Activated effector memory CD4-positive, alpha-beta T cell treated with Interleukin-2 at 50 U/mL for 16 hours (primary cell): ENCODE results near the gene MSL2.
"Not testable (repeated sequence)": the region's sequence is repeated elsewhere in the genome, so short reads cannot be mapped to it uniquely, and the experiment has no call there.

Experiments used
- DNase-seq: peaks from one replicate; pipeline ENCODE4 v3.0.0-alpha.2; 2020

MSL2 gene, protein sequence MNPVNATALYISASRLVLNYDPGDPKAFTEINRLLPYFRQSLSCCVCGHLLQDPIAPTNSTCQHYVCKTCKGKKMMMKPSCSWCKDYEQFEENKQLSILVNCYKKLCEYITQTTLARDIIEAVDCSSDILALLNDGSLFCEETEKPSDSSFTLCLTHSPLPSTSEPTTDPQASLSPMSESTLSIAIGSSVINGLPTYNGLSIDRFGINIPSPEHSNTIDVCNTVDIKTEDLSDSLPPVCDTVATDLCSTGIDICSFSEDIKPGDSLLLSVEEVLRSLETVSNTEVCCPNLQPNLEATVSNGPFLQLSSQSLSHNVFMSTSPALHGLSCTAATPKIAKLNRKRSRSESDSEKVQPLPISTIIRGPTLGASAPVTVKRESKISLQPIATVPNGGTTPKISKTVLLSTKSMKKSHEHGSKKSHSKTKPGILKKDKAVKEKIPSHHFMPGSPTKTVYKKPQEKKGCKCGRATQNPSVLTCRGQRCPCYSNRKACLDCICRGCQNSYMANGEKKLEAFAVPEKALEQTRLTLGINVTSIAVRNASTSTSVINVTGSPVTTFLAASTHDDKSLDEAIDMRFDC

GRCh38 chr3:136196064-136196400 is at the start of gene MSL2:
Gene MSL2, minus strand, starts transcription at chr3:136196335. Its CDS starts 1,222 bp downstream, at chr3:136195113.
- DNase-seq: no peak

DNA sequence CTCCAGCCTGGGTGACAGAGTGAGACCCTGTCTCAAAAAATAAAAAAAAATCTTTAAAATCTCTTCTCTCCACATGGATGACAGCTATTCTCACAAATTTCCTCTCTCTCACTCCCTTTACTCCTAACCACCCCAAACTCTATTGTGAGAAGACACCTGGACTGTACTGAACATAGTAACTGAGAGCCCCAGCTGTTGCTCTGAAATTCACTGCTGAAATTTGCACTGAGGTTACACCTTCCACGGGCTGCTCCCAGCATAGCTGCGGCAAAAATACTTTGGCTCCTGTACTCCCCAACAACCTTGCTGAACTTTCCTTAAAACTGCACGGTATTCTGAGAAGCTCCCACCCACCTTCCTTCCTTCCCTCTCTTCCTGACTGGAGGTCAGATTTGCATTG is 49.6 kb upstream of the MSL2 start:
- no peak for DNase-seq

DNA sequence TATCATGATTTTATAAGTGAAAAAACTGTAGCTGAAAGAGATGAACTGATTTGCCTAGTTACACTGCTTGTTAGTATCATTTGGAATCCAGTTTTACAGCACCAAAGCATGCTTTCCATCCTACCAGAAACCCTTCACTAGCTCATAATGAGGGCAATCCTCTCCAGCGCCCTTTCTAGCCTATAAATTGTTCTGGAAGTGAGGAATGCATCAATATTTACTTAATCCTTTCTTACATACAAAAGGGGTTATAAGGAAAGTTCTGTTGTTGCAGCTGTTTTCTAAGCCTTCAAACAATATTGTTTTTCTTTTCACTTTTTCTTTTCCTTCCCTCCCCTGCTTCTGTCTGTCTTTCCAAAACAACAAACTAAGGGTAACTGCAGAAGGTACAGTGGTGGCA is 43.0 kb upstream of the MSL2 start:
- DNase-seq: no peak

GRCh38 chr3:136237961-136238649 is 42.0 kb upstream of the MSL2 start:
- DNase-seq: no peak

DNA sequence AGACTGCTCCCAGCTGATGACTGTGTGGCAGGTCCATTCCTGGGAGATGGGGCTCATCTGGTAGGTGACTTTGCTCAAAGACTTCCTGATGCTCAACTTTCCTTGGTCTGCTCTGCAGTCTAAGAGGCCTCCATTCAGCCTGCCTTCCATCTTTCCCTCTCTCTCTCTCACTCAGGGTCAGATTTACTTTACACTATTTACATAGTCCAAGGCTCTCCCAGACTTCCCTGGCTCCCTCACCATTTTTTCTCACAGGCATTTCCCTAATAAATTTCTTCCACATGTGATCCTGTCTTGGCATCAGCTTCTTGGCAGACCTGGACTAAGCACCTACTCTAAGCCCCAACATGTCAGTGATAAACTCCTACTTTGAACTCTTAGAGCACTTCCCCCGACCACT is 41.0 kb upstream of the MSL2 start:
- DNase-seq: no peak

GRCh38 chr3:136236109-136236508 is 40.0 kb upstream of the MSL2 start:
- DNase-seq: no peak

DNA sequence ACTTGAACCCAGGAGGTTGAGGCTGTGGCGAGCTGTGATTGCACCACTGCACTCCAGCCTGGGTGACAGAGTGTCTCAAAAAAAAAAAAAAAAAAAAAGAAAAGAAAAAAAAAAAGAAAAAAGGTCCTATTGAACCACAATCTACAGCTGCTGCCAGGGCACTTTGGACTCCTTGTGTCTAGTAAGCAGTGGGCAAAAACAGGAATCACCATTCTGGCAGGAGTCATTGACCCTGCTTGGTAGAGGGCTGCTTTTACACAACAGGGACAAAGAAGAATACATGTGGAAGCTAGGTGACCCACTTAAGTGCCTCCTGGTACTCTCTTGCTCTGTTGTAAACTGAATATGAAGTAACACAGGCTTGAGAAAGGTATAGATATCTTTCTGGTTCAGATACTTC is 39.4 kb upstream of the MSL2 start:
- no peak for DNase-seq

- no peak for DNase-seq
Observed at GRCh38 chr3:136232413-136232812, 36.3 kb upstream of the MSL2 start.

DNA sequence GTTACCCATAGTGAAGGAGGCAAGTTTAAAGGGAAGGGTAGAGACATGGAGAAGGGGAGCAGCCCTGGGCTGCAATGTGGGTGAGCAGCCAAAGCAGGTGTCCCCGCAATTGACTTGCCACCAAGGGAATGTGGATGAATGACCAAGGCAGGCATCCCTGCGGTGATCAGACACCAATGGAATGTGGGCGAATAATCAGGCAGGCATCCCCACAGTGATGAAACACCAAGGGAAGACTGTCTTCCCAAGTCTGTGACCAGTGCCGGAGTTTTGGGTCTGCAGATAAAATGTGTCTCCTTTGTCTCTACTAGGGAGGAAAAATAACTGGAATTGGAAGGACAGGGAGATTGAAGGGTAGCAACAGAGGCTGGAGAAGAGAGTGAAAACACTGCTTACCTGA is 26.6 kb upstream of the MSL2 start:
- not testable (repeated sequence) for DNase-seq

- no peak for DNase-seq
Observed at GRCh38 chr3:136211547-136211946, 15.4 kb upstream of the MSL2 start.

GRCh38 chr3:136209921-136210320 is 13.8 kb upstream of the MSL2 start:
- DNase-seq: no peak

GRCh38 chr3:136207489-136208115 is 11.5 kb upstream of the MSL2 start:
- no peak for DNase-seq

DNA sequence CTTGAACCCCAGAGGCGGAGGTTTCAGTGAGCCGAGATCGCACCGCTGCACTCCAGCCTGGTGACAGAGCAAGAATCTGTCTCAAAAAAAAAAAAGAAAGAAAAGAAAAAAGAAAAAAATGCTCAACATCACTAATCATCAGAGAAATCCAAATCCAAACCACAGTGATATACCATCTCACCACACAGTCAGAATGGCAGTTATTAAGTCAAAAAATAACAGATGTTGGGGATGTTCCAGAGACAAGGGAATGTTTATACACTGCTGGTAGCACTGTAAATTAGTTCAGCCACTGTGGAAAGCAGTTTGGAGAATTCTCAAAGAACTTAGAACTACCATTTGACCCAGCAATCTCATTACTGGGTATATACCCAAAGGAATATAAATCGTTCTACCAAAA is 3.1 kb upstream of the MSL2 start:
- not testable (repeated sequence) for DNase-seq

GRCh38 chr3:136198462-136199078 is 2.4 kb upstream of the MSL2 start:
- DNase-seq: not testable (repeated sequence)

GRCh38 chr3:136197159-136197793 is 1.1 kb upstream of the MSL2 start:
- no peak for DNase-seq

DNA sequence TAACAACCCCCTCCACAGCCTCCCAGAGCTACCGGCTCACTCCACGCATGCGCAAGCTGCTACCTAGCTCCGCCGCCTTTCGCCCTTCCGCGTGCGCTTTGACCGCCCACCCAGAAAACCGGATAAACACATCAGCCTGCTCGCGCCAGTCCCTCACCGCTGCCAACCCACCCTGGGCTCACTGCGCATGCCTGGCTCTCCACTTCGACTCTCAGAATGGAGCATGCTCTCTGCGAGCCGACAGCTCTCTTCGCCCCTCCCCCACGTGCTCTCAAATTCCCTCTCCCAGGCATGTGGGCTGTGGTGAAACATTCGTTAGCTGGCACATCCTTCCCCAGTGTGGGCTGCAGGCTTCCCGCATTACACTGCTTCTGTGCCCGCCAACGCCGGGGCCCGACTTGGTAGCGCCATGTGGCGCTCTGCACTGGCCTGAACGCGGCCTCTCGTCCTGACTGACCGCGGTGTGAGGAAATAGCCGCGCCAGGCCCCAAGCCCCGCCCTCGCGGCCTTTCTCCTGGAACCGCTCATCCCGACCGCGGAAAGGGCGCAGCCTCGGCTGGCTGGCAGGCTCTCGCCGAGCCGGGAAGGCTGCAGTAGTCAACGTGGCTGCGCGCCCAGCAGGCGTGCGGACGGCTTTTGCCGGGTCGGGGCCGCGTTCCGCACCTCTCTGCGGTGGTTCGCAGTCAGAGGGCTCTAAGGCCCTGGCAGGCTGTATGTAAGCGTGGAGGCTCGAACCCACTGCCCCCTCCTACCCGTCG is 445 bp upstream of the MSL2 start:
- peak; percentile 96 for DNase-seq

DNA sequence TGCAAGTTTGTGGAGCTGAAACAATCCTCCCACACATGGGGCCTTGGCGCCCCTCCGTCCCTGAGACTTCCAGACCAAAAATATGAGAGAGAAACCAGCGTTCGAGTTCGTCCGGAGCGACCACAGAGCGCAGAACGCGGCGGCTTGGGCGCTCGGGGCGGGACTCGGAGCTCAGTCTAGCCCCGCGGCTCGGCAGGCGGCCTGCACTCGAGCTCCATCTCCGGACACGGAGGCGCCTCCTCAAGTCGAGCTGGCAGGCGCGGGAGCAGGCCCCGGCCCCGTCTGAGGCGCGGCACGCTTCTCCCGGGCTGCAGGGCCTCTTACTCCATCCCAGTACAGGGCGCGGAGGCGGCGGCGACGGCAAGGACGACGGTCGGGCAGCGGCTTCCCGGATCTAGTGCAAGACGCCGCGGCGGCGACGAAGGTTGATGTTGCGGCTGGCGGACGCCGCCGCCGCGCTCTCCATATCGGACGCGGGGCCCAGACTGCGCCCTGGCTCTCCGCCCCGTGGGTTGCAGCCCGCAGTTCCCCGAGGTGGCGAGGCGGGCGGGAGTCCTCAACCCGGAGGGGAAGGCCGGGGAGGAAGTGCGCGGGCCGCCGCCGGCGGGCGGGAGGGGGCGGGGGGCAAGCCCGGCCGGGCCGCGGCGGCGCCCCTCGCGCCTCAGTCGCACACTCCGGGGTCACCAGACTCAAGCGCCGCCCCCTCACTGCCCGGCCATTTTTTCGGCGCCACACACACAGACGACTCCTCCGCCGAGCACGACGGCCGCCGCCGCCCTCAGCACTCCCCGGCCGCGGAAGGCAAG is 674 bp downstream of the MSL2 start:
- DNase-seq: no peak

DNA sequence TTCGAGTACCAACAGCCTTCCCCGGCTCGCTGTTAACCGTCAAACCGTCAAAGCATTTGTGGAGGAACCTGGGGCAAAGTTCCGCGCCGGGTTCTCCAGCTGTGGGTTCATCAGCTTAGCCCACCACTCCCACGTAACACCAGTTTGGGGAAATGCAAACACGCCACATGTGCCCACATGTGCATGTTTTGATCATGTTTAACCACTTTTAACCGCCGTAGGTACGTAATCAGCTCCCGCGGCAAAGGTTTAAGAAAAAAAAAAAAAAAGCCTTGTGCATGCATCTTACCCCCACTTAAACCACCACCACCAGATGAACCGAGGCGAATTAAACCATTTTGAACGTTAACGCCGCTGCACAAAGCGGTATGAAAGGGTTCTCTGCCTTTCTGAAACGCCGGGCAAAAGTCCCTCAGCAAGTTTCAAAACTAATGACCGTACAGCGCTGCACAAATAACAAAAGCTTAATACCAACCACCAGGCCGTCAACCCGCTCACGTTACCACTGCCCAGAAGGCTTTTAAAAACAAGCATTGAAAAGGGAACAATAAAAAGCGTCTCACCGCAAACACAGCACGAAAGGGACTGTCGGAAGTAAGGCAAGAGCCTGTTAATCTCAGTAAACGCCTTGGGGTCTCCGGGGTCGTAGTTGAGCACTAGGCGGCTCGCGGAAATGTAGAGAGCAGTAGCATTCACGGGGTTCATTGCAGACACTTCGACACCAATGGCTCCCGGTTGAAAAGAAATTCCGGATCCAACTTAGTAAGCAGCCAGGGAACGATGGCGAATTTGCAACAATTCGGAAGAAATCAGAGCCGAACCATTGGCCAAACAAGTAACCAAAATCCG is 1.5 kb downstream of the MSL2 start:
- DNase-seq: peak; percentile 45

- no peak for DNase-seq
Observed at GRCh38 chr3:136193278-136194054, 2.7 kb downstream of the MSL2 start.
